Thyroid gland (tissue), 4 donors: ENCODE measurements around the gene HACD2.

Experiments
- POLR2A ChIP-seq, 2 donors: fragments of 450-650 bp; IDR thresholded peaks; one replicate each; pipeline ENCODE4 v1.6.1; 2017; ENCODE audit warnings: antibody characterized with exemption in 2 of 2, mild to moderate bottlenecking in 2 of 2, moderate library complexity in 1 of 2
- TF ChIP-seq, protein P1 (sequence below), 6 experiments: fragments of 200-600 bp in 3 of 6; fragments of 450-650 bp in 3 of 6; sonication (generic) in 3 of 6; IDR thresholded peaks; one replicate each; pipeline ENCODE4 v1.5.1; 2016 to 2019; ENCODE audit warnings: antibody characterized with exemption in 6 of 6, mild to moderate bottlenecking in 2 of 6, inconsistent platforms in 1 of 6, moderate library complexity in 1 of 6

DNA sequence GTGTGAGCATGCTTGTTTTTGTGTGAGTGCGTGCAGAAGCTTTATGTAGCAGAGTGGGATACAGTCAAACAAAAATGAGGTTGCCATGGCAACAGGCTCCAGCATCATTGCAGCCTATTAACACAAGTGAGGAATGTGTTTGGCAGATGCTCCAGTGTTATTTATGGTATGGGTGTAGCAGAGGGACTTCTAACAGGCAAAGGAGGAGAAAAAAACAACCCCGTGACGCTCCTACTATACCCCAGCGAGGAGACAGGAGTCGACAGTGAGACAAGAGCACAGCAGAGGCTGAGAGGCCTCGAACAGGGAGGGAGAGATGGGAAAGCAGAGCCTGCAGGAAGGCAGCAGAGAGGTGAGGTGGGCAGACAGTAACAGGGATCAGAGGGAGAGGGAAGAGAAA lies 140.8 kb downstream of the HACD2 start:
- no peak for TF ChIP-seq POLR2A (IDR thresholded peaks at IDR 0.05)
- TF ChIP-seq, protein P1, sequence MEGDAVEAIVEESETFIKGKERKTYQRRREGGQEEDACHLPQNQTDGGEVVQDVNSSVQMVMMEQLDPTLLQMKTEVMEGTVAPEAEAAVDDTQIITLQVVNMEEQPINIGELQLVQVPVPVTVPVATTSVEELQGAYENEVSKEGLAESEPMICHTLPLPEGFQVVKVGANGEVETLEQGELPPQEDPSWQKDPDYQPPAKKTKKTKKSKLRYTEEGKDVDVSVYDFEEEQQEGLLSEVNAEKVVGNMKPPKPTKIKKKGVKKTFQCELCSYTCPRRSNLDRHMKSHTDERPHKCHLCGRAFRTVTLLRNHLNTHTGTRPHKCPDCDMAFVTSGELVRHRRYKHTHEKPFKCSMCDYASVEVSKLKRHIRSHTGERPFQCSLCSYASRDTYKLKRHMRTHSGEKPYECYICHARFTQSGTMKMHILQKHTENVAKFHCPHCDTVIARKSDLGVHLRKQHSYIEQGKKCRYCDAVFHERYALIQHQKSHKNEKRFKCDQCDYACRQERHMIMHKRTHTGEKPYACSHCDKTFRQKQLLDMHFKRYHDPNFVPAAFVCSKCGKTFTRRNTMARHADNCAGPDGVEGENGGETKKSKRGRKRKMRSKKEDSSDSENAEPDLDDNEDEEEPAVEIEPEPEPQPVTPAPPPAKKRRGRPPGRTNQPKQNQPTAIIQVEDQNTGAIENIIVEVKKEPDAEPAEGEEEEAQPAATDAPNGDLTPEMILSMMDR (IDR thresholded peaks at IDR 0.05) = no peak
